HEK293 (cell line): Measurements from ENCODE around the gene ADPRHL1.
"Not testable (repeated sequence)": the region's sequence is repeated elsewhere in the genome, so short reads cannot be mapped to it uniquely, and the experiment has no call there.

Experiments used
- CTCF ChIA-PET: fragments of 350-600 bp; formaldehyde crosslinking; extraction: SDS; loops from one replicate; lab custom pipeline; 2021; ENCODE audit warnings: antibody characterized with exemption; lab: Yijun Ruan, JAX
- POLR2A ChIA-PET: fragments of 300-600 bp; formaldehyde crosslinking; extraction: SDS; loops from one replicate; lab custom pipeline; 2020; ENCODE audit warnings: antibody characterized with exemption, inconsistent platforms; lab: Yijun Ruan, JAX
- H3K27ac ChIP-seq: fragments of 200-500 bp; sonication (Bioruptor generic); 2 replicates; pipeline ENCODE4 v1.5.1; 2014; ENCODE audit warnings: low read depth, low read length, control low read depth, inconsistent platforms; ENCODE audit errors: extremely low read depth
- H3K36me3 ChIP-seq, 2 experiments: fragments of 200-500 bp in 1 of 2; sonication (Bioruptor generic) in 1 of 2; 1 replicate in 1 of 2; 2 replicates in 1 of 2; pipeline ENCODE4 v1.5.1; 2014 to 2017; ENCODE audit warnings: inconsistent platforms in 2 of 2, low read length in 2 of 2; ENCODE audit not compliant: control insufficient read depth in 2 of 2, insufficient read depth in 1 of 2
- H3K4me1 ChIP-seq: fragments of 200-500 bp; sonication (Bioruptor generic); 2 replicates; pipeline ENCODE4 v1.5.1; 2014; ENCODE audit warnings: mild to moderate bottlenecking, low read length, inconsistent platforms; ENCODE audit not compliant: control insufficient read depth, insufficient read depth
- H3K4me3 ChIP-seq: 2 replicates; pipeline ENCODE4 v1.5.1; 2011; ENCODE audit warnings: low read depth, mild to moderate bottlenecking, control low read depth, low read length, moderate library complexity
- H3K9me3 ChIP-seq: fragments of 200-500 bp; sonication (Bioruptor generic); 2 replicates; pipeline ENCODE4 v1.5.1; 2014; ENCODE audit warnings: low read depth, low read length, inconsistent platforms; ENCODE audit not compliant: control insufficient read depth, insufficient read depth
- ATF2 ChIP-seq: fragments of 450-650 bp; formaldehyde crosslinking; IDR thresholded peaks from 2 replicates; pipeline ENCODE4 v1.5.1; 2016; ENCODE audit warnings: missing biosample characterization, missing genetic modification characterization, low read depth
- GFI1B ChIP-seq: fragments of 450-650 bp; formaldehyde crosslinking; IDR thresholded peaks from 2 replicates; pipeline ENCODE4 v1.5.1; 2016; ENCODE audit warnings: missing biosample characterization, missing genetic modification characterization
- GLI2 ChIP-seq: fragments of 450-650 bp; formaldehyde crosslinking; IDR thresholded peaks from 2 replicates; pipeline ENCODE4; 2017; ENCODE audit warnings: missing biosample characterization, missing genetic modification characterization, low read depth, borderline replicate concordance
- HOXC10 ChIP-seq: sonication (generic); formaldehyde crosslinking; IDR thresholded peaks from 2 replicates; pipeline ENCODE4 v1.8.1; 2023; ENCODE audit warnings: mild to moderate bottlenecking, missing genetic modification reagents
- INSM2 ChIP-seq: fragments of 450-650 bp; formaldehyde crosslinking; IDR thresholded peaks from 2 replicates; pipeline ENCODE4 v1.5.1; 2016; ENCODE audit warnings: missing biosample characterization, missing genetic modification characterization
- SCRT2 ChIP-seq: fragments of 450-650 bp; formaldehyde crosslinking; IDR thresholded peaks from 2 replicates; pipeline ENCODE4 v1.5.1; 2016; ENCODE audit warnings: missing biosample characterization, missing genetic modification characterization
- ZFHX2 ChIP-seq: fragments of 450-650 bp; formaldehyde crosslinking; conservative IDR thresholded peaks from 2 replicates; pipeline ENCODE4 v1.5.1; 2016; ENCODE audit warnings: missing biosample characterization, missing genetic modification characterization
- ZNF184 ChIP-seq: fragments of 450-650 bp; IDR thresholded peaks from 2 replicates; pipeline ENCODE4 v1.5.1; 2018; ENCODE audit warnings: missing biosample characterization, mild to moderate bottlenecking, missing genetic modification characterization
- ZNF23 ChIP-seq: fragments of 450-650 bp; formaldehyde crosslinking; IDR thresholded peaks from 2 replicates; pipeline ENCODE4 v1.5.1; 2016; ENCODE audit warnings: missing biosample characterization, missing genetic modification characterization, borderline replicate concordance
- ZNF280C ChIP-seq: fragments of 450-650 bp; formaldehyde crosslinking; IDR thresholded peaks from 2 replicates; pipeline ENCODE4 v1.5.1; 2016; ENCODE audit warnings: missing biosample characterization, missing genetic modification characterization
- ZNF488 ChIP-seq: fragments of 450-650 bp; formaldehyde crosslinking; IDR thresholded peaks from 2 replicates; pipeline ENCODE4 v1.5.1; 2016; ENCODE audit warnings: missing biosample characterization, missing genetic modification characterization
- ZNF626 ChIP-seq: fragments of 450-650 bp; sonication (Bioruptor Pico); formaldehyde crosslinking; IDR thresholded peaks from 2 replicates; pipeline ENCODE4 v1.5.1; 2018; ENCODE audit warnings: missing biosample characterization, missing genetic modification characterization, inconsistent platforms
- ZNF629 ChIP-seq: fragments of 450-650 bp; formaldehyde crosslinking; IDR thresholded peaks from 2 replicates; pipeline ENCODE4 v1.5.1; 2017; ENCODE audit warnings: missing biosample characterization, missing genetic modification characterization
- ZNF670 ChIP-seq: fragments of 450-650 bp; formaldehyde crosslinking; IDR thresholded peaks from 2 replicates; pipeline ENCODE4 v1.5.1; 2016; ENCODE audit warnings: missing biosample characterization, missing genetic modification characterization, low read depth
- ZNF701 ChIP-seq: fragments of 450-650 bp; formaldehyde crosslinking; IDR thresholded peaks from 2 replicates; pipeline ENCODE4 v1.5.1; 2016; ENCODE audit warnings: missing biosample characterization, missing genetic modification characterization
- ZNF785 ChIP-seq: fragments of 450-650 bp; formaldehyde crosslinking; IDR thresholded peaks from 2 replicates; pipeline ENCODE4 v1.5.1; 2016; ENCODE audit warnings: missing biosample characterization, missing genetic modification characterization
- ZNF843 ChIP-seq: fragments of 450-650 bp; formaldehyde crosslinking; IDR thresholded peaks from 2 replicates; pipeline ENCODE4 v1.5.1; 2016; ENCODE audit warnings: missing biosample characterization, missing genetic modification characterization
- ZSCAN4 ChIP-seq: fragments of 450-650 bp; formaldehyde crosslinking; IDR thresholded peaks from 2 replicates; pipeline ENCODE4 v1.5.1; 2017; ENCODE audit warnings: missing biosample characterization, missing genetic modification characterization

ADPRHL1 gene

GRCh38 chr13:113374511-113375175, 78.6 kb downstream of the ADPRHL1 start (continued):
- TF ChIP-seq ZNF701 (tag by site-specific recombination) (no peak), INSM2 (no peak), GFI1B (tag by site-specific recombination) (no peak), ATF2 (peak; percentile 53; the same call in 1 of the 2 replicates), ZSCAN4 (no peak), SCRT2 (tag by site-specific recombination) (no peak), ZNF626 (no peak), HOXC10 (CRISPR knock-in tag) (no peak), ZNF184 (tag by site-specific recombination) (no peak), ZNF785 (tag by site-specific recombination) (no peak), ZNF23 (tag by site-specific recombination) (no peak), ZNF629 (peak; percentile 54; the same call in 1 of the 2 replicates), ZNF488 (tag by site-specific recombination) (no peak), ZFHX2 (peak; percentile 65), ZNF280C (tag by site-specific recombination) (no peak), ZNF670 (no peak), ZNF843 (no peak)

- no peak for TF ChIP-seq GLI2
- no peak overlapping the region for H3K27ac ChIP-seq
- no peaks in the 10 kb centered on the region for H3K36me3 ChIP-seq
- H3K4me1 ChIP-seq, result no peaks in the 10 kb centered on the region
- ChIA-PET POLR2A (no interaction called here), CTCF (interaction anchor here (0.6 to 1.6 kb wide), 2 partner anchors 11 to 100 kb away, joined by 3 to 4 read pairs; no protein-coding TSS in a partner anchor)
- no peaks in the 10 kb centered on the region for H3K9me3 ChIP-seq
- H3K4me3 ChIP-seq, result no peak overlapping the region
These were observed 79.3 kb downstream of the ADPRHL1 start for GRCh38 chr13:113373811-113374485.

- H3K36me3 ChIP-seq, POLR2A ChIA-PET, H3K4me1 ChIP-seq, CTCF ChIA-PET, H3K9me3 ChIP-seq, H3K4me3 ChIP-seq, H3K27ac ChIP-seq: not testable (repeated sequence)
These were observed 81.6 kb downstream of the ADPRHL1 start for GRCh38 chr13:113371701-113372100.
